NCI-H2107 treated with DMSO at 0.1 percent for 48 hours (cell line): ENCODE results near the gene RNF208.
A peak's percentile ranks its signal among the peaks of the same experiment; 100 is the strongest.

ENCODE experiments used
- DNase-seq: peaks from one replicate; lab custom pipeline; 2025; ENCODE audit not compliant: unreplicated experiment; lab: John Stamatoyannopoulos, UW

RNF208 gene

DNA sequence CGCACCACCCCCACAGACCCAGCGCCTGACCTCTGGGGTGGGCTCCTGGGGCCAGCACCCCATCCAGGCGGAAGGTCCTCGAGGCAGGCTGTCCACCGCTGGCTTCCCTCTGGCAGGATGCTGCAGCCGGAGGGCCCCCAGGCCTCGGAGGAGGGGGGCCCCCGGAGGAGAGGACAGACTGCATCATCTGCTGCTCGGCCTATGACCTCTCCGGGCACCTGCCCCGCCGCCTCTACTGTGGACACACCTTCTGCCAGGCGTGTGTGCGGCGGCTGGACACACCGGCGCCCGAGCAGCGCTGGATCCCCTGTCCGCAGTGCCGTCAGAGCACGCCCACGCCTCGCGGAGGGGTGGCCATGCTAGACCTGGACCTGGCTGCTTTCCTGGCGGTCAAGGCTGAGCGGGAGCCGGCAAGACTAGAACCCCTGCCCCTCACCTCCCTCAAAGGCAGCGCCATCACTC lies 6.5 kb upstream of the RNF208 start:
- DNase-seq = no peak

GRCh38 chr9:137227853-137228505 lies 5.9 kb upstream of the RNF208 start:
- no peak for DNase-seq

DNA sequence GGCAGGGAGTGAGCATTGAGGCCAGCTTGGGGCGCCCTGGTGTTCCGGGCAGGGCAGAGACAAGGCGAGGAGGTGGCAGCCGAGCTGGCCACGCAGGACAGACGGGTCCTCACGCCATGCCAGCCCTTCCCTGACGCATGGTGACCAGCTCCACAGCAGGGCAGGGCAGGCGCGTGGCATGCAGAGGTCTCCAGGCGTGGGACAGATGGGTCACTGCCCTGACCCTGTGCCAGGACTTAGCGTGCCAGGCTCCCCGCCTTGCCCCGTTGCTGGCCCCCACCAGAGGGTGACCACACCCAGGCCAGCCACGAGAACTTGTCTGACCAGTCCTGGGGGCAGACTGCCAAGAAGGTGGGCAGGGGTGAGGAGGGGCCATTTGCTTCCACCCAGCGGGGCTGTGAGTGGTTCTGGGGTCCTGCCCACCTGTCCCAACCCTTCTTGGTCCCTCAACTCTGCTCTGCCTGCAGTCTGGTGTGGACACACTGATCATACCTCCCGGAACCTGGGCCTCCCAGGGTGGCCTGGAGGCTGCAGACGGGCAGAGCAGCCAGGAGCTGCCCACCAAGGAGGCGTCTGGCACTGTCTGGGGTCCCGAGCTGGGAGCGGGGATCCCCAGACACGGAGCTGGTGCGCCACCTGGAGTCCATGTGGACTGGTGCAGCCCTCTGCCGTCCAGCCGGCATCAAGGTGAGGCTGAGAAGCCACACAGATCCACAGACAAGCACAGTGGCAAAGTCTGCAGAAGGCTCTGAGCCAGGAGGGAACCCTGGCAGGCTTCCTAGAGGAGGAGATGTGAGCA lies 5.2 kb upstream of the RNF208 start, which contains the start of gene RNF224:
RNF224 (plus strand) TSS at position 449 of the 799 bp plus-strand sequence. CDS start 834 bp downstream, outside the sequence.
- peak; percentile 51 for DNase-seq

GRCh38 chr9:137226338-137227053 lies 4.5 kb upstream of the RNF208 start:
- DNase-seq = no peak

- no peak for DNase-seq
Observed at GRCh38 chr9:137225699-137226331, 3.8 kb upstream of the RNF208 start.

GRCh38 chr9:137224830-137225694 lies 3.0 kb upstream of the RNF208 start, which contains the start of gene CYSRT1:
CYSRT1 (plus strand) TSS chr9:137225174; CDS start chr9:137225622, 448 bp downstream.
- DNase-seq = no peak

DNA sequence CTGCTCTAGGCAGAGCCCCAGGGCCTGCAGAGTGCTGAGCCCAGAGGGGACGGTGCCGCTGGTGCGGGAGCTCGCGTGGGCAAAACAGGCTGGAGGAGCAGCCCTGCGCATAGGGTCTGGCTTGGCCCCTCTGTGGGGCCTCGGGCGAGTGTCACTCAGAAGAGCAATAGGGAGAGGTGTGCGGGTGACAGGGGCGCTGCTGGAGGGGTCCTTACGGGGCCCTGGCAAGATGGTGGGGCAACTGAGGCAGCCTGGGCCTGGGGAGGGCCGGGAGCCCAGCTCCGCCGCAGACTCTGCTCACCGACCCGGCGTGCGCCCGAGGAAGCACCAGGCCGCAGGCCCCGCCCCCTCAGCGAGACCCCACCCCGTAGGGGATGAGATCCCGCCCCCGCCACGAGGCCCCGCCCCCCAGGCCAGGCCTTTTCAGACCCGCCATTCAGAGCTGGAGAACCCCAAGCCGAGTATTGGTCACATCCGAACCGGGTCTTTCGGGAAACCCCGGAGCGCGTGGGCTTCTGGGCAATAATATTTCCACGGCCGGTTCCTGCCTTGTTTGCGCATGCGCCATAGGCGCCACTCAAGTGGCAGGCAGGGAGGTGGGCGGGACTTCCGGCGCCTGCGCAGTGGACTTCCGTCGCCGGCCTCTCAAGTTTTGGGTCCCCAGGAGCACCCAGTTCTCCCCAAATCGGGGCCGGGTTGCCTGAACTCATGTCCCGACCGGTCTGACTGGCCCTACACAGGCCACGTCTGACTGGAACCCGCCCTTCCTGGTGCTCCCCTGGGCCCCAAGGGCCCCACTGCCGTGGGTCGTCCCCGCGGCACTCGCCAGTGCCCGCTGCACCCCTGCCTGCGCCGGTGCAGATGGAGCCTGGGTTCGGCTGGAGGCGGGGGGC lies 1.3 kb upstream of the RNF208 start:
- DNase-seq = peak; percentile 95

GRCh38 chr9:137221506-137222111 lies 431 bp downstream of the RNF208 start:
- no peak for DNase-seq

- no peak for DNase-seq
Observed at GRCh38 chr9:137221095-137221505, 940 bp downstream of the RNF208 start.

DNA sequence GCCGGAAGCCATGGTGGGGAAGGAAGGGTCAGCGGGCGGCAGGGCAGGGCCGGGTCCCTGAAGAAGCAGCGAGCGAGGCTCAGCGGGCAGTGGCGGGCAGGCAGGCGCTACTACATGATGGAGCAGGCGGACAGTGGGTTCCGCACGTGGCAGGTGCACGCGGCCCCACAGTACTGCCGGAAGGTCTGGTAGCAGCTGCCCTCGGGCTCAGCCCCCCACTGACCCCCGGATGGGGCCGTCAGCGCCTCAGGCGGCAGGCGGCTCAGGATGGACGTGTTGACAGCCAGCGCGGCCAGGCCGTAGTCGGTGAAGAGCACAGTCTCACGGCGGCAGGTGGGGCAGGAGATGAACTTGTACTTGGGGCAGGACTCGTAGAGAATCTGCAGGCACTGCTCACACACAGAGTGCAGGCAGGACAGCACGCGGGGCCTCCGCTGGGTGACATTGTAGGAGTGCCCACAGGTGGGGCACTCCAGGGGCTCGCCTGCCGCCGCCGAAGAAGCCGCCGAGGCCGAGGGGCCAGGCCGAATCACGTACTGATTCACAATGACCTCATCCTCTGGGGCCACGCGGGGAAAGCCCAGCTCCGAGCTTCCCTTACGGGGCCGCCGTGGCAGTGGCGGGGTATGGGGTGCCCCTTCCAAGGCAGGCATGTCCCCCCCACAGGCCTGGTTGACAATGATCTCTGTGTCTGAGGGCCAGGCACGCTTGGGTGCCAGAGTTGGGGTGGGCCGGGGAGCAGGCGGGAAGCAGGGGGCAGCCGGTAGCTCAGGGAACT lies 1.5 kb downstream of the RNF208 start:
- DNase-seq = no peak

DNA sequence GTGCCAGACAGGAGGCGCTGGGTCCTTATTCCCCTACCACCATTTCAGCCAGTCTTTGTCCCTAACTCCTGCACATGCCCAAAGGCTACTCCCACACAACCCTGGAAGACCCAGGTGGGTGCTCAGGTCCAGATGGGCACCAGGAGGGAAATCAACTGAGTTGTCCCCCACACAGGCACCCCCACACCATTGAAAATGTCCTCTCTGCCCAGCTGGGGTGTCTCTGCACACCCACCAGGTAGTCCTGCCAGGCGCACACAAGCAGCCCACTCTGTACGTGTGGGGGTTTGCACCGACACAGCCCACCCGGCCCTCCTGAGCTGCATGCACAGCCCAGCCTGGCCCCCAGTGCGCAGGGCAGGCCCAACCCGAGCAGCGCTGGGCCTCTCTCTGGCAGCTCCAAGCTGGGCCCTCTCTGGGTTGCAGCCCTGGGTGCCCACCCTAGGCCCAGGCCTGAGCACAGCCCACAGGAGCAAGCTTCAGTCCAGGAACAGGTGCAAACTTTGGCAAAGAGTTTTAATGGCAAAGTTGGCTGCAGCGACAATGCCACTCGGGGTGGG lies 2.2 kb downstream of the RNF208 start:
- no peak for DNase-seq

DNA sequence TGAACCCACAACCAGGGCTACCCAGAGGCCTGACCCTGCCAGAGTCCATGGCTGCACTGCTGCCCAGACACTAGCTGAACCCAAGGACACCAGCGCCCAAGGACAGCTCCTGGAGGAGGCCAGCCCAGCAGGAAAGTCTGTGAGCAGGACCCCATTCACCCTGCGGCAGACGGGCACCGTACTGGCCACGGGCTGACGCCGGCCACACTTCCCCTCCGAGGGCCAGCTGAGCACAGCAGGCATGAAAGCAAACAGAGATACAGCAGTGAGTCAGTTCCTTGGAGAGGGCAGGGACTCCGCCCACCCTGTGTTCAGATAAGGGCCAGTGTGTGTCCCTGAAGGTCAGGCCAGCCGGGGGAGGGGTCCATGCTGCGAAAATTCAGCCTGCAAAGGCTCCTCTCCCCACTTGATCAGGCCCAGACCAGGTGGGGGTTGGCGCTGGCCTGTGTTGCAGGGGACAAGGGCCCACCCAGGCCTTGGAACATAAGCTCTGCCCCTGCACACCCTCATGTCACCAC lies 3.2 kb downstream of the RNF208 start:
- DNase-seq = no peak

DNA sequence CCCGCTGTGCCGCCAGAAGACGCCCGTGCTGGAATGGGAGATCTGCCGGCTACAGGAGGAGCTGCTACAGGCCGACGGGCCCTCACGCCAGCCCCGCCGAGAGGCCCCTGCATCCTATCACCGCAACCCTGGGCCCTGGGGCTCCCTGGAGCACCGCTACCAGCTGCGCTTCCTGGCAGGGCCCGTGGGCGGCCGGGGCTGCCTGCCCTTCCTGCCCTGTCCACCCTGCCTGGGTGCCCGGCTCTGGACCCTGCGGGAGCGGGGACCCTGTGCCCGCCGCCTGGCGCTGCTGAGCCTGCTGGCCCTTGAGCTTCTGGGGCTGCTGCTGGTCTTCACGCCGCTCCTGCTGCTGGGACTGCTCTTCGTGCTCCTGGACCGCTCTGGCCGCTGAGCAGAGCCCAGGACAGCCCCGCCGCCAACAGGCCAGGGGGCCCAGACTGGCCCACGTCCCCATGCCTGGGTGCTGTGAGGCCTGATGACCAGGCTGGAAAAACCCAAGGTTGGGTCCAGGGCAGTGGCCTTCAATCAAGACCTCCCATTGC lies 3.8 kb downstream of the RNF208 start:
- DNase-seq = no peak

DNA sequence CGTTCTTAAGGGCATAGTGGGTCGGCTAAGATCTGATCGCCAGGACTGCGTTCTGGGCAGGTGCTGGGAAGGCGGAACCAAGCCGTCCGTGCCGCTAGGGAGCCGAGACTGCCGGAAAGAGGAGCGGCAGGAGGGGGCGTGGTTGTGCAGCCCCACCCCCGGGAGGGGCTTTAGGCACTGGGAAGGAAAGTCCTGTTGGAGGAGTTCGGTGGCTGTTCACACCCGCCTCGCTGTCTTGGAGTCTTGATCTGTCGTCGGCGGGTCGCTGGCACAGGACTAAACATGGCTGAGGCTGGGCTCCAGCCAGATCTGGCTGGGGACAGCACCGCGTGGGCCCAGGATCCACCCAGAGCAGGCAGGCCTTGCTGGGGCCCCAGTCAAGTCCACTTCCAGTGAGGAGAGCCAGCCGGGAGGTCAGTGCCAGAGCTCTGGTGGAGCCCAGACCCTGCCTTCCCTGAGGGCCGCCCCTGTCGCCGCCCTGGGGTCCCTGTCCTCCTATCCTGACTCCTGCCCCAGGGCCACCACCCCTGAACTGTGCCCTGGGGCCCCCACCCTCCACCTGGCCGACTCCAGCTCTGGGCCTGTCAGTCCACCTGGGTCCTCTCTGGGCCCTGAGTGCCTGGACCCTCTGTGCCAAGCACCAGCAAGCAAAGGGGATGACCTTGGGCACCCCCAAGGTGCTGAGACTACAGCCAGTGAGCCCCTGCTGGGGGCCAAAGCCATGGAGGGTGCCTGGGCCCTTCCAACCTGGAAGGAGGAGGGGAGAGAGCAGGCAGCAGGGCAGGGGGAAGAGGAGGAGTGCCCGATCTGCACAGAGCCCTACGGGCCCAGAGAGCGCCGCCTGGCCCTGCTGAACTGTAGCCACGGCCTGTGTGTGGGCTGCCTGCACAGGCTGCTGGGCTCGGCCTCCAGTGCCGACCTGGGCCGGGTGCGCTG lies 4.5 kb downstream of the RNF208 start:
- no peak for DNase-seq

DNA sequence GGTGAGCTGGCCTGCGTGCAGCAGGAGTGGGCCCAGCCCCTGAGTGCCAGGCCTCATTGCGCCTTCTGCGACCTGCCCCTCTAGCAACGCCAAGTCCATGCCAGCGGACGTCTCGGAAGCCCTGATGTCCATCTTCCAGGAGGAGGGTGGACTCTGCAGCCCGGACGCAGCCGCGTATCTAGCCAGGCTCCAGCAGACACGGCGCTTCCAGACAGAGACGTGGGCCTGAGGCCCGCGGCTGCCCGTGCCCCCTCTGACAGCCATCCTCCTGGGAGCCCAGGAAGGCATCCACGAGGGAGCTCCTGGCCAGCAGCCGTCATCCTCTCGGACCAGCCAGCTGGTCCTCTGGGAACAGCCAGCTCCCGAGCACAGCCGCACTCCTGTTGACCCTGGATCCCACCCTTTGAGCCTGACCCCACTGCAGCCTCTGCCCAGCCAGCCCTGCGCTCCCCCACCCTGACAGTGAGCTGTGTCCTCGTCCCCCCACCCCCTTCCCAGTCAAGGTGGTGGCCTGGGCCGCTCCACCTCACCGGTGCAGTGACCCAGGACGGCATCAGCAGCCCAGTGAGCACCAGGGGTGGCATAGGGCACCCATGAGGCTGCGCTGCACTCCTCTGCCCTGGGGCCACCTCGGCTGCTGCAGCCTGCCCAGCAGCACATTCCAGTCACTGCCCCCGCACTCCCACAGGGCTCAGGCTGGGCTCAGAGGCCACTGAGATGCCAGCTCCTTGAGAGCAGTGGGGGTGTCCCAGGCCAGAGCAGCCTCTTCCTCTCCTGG lies 5.7 kb downstream of the RNF208 start:
- DNase-seq = no peak
